HCT116 (cell line): ENCODE measurements around the gene APBB1IP. TPM values are rescaled to one million over a fixed set of nuclear protein-coding genes. Genes with fewer than 3 reads are reported as not detected.

Experiments
- ATAC-seq: fragments of 200-7000 bp; cut with Tn5 transposase; 2 replicates; pipeline ENCODE4 v1.9.1; 2020; ENCODE audit warnings: mild to moderate bottlenecking, moderate library complexity
- BruUV-seq: library from RNA; stranded (reverse); fragments of 400-500 nt; replicated peaks from 2 replicates; lab custom pipeline; 2021; lab: Mats Ljungman, UMichigan
- CTCF ChIA-PET: fragments of 300-600 bp; sonication (Branson Sonifier 250); formaldehyde crosslinking; loops from one replicate; lab custom pipeline; 2021; ENCODE audit warnings: antibody characterized with exemption; lab: Charles Lee
- POLR2A ChIA-PET: fragments of 300-600, 350-600 bp; sonication (Branson Sonifier 250); formaldehyde crosslinking; loops from one replicate; lab custom pipeline; 2021; ENCODE audit warnings: antibody characterized with exemption; lab: Charles Lee
- RAD21 ChIA-PET, 2 experiments: fragments of 300-600 bp; sonication (Branson Sonifier 250); formaldehyde crosslinking; loops; one replicate each; lab custom pipeline; 2023; ENCODE audit warnings: low total read pairs in 2 of 2; ENCODE audit not compliant: uncharacterized antibody in 2 of 2, unreplicated experiment in 2 of 2, low non-redundant PET in 1 of 2; lab: Charles Lee
- DNase-seq: peaks from one replicate; pipeline ENCODE4 v3.0.0-alpha.2; 2010; ENCODE audit warnings: low read depth, low spot score
- H2AFZ ChIP-seq: fragments of 200-600 bp; shearing (Covaris generic), sonication (generic); 2 replicates; pipeline ENCODE4 v1.6.1; 2017; ENCODE audit warnings: low read depth, mixed run types, mixed read lengths, antibody characterized with exemption, low read length; ENCODE audit not compliant: poor library complexity, severe bottlenecking
- H3K27ac ChIP-seq: 2 replicates; pipeline ENCODE4 v1.5.1; 2012; ENCODE audit warnings: low read depth, low read length
- H3K27me3 ChIP-seq: fragments of 200-600 bp; sonication (generic); 2 replicates; pipeline ENCODE4 v1.6.1; 2016; ENCODE audit warnings: mixed run types, low read length, mixed read lengths; ENCODE audit not compliant: insufficient read depth
- H3K36me3 ChIP-seq, 2 experiments: fragments of 200-500 bp in 1 of 2; fragments of 200-600 bp in 1 of 2; sonication (Bioruptor generic) in 1 of 2; sonication (generic) in 1 of 2; 2 replicates each; pipeline versions ENCODE4 v1.5.1 to v1.6.1; 2014 to 2016; ENCODE audit warnings: low read length in 2 of 2, inconsistent platforms in 1 of 2, mixed read lengths in 1 of 2, mixed run types in 1 of 2; ENCODE audit not compliant: insufficient read depth in 2 of 2, control insufficient read depth in 1 of 2
- H3K4me1 ChIP-seq, 2 experiments: fragments of 200-600 bp in 1 of 2; sonication (generic) in 1 of 2; 2 replicates each; pipeline versions ENCODE4 v1.5.1 to v1.6.1; 2012 to 2017; ENCODE audit warnings: low read length in 2 of 2, inconsistent platforms in 1 of 2, mild to moderate bottlenecking in 1 of 2, mixed read lengths in 1 of 2, mixed run types in 1 of 2, moderate library complexity in 1 of 2; ENCODE audit not compliant: insufficient read depth in 2 of 2, control insufficient read depth in 1 of 2
- H3K4me2 ChIP-seq: fragments of 200-600 bp; sonication (generic); 2 replicates; pipeline ENCODE4 v1.6.1; 2017; ENCODE audit warnings: mixed run types, low read length, mixed read lengths
- H3K4me3 ChIP-seq, 2 experiments: fragments of 200-600 bp in 1 of 2; sonication (generic) in 1 of 2; replicated peaks in 1 of 2; 2 replicates each; pipeline ENCODE4 v1.5.1; 2011 to 2016; ENCODE audit warnings: low read length in 2 of 2, control low read depth in 1 of 2, low read depth in 1 of 2, mild to moderate bottlenecking in 1 of 2, mixed read lengths in 1 of 2, mixed run types in 1 of 2
- H3K79me2 ChIP-seq: fragments of 200-600 bp; sonication (generic); 2 replicates; pipeline ENCODE4 v1.6.1; 2017; ENCODE audit warnings: mild to moderate bottlenecking, mixed run types, low read length, moderate library complexity, mixed read lengths; ENCODE audit not compliant: insufficient read depth
- H3K9ac ChIP-seq: fragments of 200-600 bp; sonication (generic); 2 replicates; pipeline ENCODE4 v1.6.1; 2016; ENCODE audit warnings: low read length, mixed read lengths
- H3K9me2 ChIP-seq: fragments of 200-600 bp; sonication (generic), shearing (Covaris generic); 2 replicates; pipeline ENCODE4 v1.6.1; 2017; ENCODE audit warnings: mixed run types, mild to moderate bottlenecking, moderate library complexity; ENCODE audit not compliant: insufficient read depth
- H3K9me3 ChIP-seq, 2 experiments: fragments of 200-500 bp in 1 of 2; fragments of 200-600 bp in 1 of 2; sonication (Bioruptor generic) in 1 of 2; sonication (generic) in 1 of 2; 2 replicates each; pipeline ENCODE4 v1.6.1; 2014 to 2017; ENCODE audit warnings: low read length in 2 of 2, mixed read lengths in 2 of 2, inconsistent platforms in 1 of 2, low read depth in 1 of 2, mild to moderate bottlenecking in 1 of 2, mixed run types in 1 of 2, moderate library complexity in 1 of 2; ENCODE audit not compliant: control insufficient read depth in 1 of 2, insufficient read depth in 1 of 2
- H4K20me1 ChIP-seq: fragments of 200-600 bp; sonication (generic), shearing (Covaris generic); 2 replicates; pipeline ENCODE4 v1.6.1; 2017; ENCODE audit warnings: mixed run types, mild to moderate bottlenecking, moderate library complexity; ENCODE audit not compliant: insufficient read depth
- ATF3 ChIP-seq: IDR thresholded peaks from 2 replicates; pipeline ENCODE4 v1.6.1; 2012
- CBX3 ChIP-seq: IDR thresholded peaks from 2 replicates; pipeline ENCODE4 v1.6.1; 2012; ENCODE audit warnings: low read depth
- CTCF ChIP-seq, 3 experiments: fragments of 200-600 bp in 1 of 3; sonication (generic) in 1 of 3; IDR thresholded peaks in 2 of 3; conservative IDR thresholded peaks in 1 of 3; 2 replicates each; pipeline ENCODE4 v1.5.1; 2012 to 2017; ENCODE audit warnings: low read depth in 2 of 3, low read length in 2 of 3, antibody characterized with exemption in 1 of 3, borderline replicate concordance in 1 of 3, control low read depth in 1 of 3, mild to moderate bottlenecking in 1 of 3, mixed read lengths in 1 of 3, mixed run types in 1 of 3, moderate library complexity in 1 of 3; ENCODE audit not compliant: insufficient read depth in 1 of 3
- ELF1 ChIP-seq: IDR thresholded peaks from 2 replicates; pipeline ENCODE4 v1.6.1; 2012; ENCODE audit warnings: low read depth, borderline replicate concordance
- EZH2 ChIP-seq: fragments of 200-600 bp; sonication (generic); IDR thresholded peaks from 2 replicates; pipeline ENCODE4 v1.6.1; 2017; ENCODE audit warnings: antibody characterized with exemption, mixed run types
- EZH2phosphoT487 ChIP-seq: fragments of 200-600 bp; IDR thresholded peaks from 2 replicates; pipeline ENCODE4 v1.6.1; 2018; ENCODE audit warnings: antibody characterized with exemption, borderline replicate concordance
- FOSL1 ChIP-seq: IDR thresholded peaks from 2 replicates; pipeline ENCODE4 v1.6.1; 2012; ENCODE audit warnings: low read depth
- MAX ChIP-seq: IDR thresholded peaks from 2 replicates; pipeline ENCODE4 v1.6.1; 2012
- POLR2A ChIP-seq: IDR thresholded peaks from 2 replicates; pipeline ENCODE4 v1.7.0; 2011; ENCODE audit warnings: borderline replicate concordance; ENCODE audit not compliant: insufficient read depth, insufficient read length; ENCODE audit errors: extremely low read depth
- POLR2AphosphoS5 ChIP-seq: IDR thresholded peaks from 2 replicates; pipeline ENCODE4 v1.6.1; 2011; ENCODE audit warnings: mild to moderate bottlenecking, low read depth, low read length, moderate library complexity
- SIN3A ChIP-seq: IDR thresholded peaks from 2 replicates; pipeline ENCODE4 v1.6.1; 2012; ENCODE audit warnings: low read depth
- SP1 ChIP-seq: IDR thresholded peaks from 2 replicates; pipeline ENCODE4 v1.6.1; 2012; ENCODE audit warnings: low read depth
- SRF ChIP-seq: IDR thresholded peaks from 2 replicates; pipeline ENCODE4 v1.6.1; 2012; ENCODE audit warnings: low read depth
- TCF7L2 ChIP-seq: IDR thresholded peaks from 2 replicates; pipeline ENCODE4 v1.7.0; 2011; ENCODE audit warnings: borderline replicate concordance, inconsistent platforms; ENCODE audit not compliant: insufficient read depth, insufficient read length; ENCODE audit errors: extremely low read depth
- ZNF274 ChIP-seq: fragments of 200-500 bp; sonication (Bioruptor generic); IDR thresholded peaks from 2 replicates; pipeline ENCODE4 v1.6.1; 2014; ENCODE audit warnings: mild to moderate bottlenecking, low read depth, low read length, inconsistent platforms
- intact Hi-C: fragments of 100-400 bp; cut with micrococcal nuclease; formaldehyde crosslinking; loops from 2 replicates; pipeline ENCODE4 v1.10.0; 2022
- total RNA-seq: library from RNA; stranded (reverse); gene quantifications from one replicate; pipeline ENCODE4 v1.2.1, GENCODE V29; 2021; ENCODE audit not compliant: unreplicated experiment

Gene APBB1IP
- total RNA-seq, 1 experiment from 2014 or later = 0.27 TPM

- H3K36me3 ChIP-seq = no peaks in the 10 kb centered on the region
- H4K20me1 ChIP-seq = no peaks in the 10 kb centered on the region
- H3K27me3 ChIP-seq = no peaks in the 10 kb centered on the region
- CTCF ChIA-PET = no interaction called here
- intact Hi-C loops = no loop called here
- H3K79me2 ChIP-seq = no peaks in the 10 kb centered on the region
- H2AFZ ChIP-seq = no peak overlapping the region
- no peaks in the 10 kb centered on the region for H3K9me3 ChIP-seq
- BruUV-seq = no TSS peak
- H3K4me3 ChIP-seq = no peak overlapping the region
- no peak overlapping the region for H3K27ac ChIP-seq
- DNase-seq = no peak
- POLR2A ChIA-PET = no interaction called here
- H3K4me1 ChIP-seq = no peaks in the 10 kb centered on the region
- RAD21 ChIA-PET = no interaction called here
- no peak overlapping the region for H3K9ac ChIP-seq
- H3K4me2 ChIP-seq = no peak overlapping the region
- no peak for ATAC-seq
- H3K9me2 ChIP-seq = no peaks in the 10 kb centered on the region
- no peak for TF ChIP-seq SP1
- no peak for TF ChIP-seq EZH2
- TF ChIP-seq ELF1 = no peak
- no peak for TF ChIP-seq MAX
- no peak for TF ChIP-seq ZNF274
- no peak for TF ChIP-seq CBX3
- no peak for TF ChIP-seq ATF3
- TF ChIP-seq SRF = no peak
- no peak for TF ChIP-seq FOSL1
- TF ChIP-seq TCF7L2 = no peak
- TF ChIP-seq, all 23 proteins: peak for 0
Observed at GRCh38 chr10:26506736-26507135, 68.6 kb downstream of the APBB1IP start.

- ATAC-seq (no peak), DNase-seq (no peak)
- Histone ChIP-seq H3K4me1 (no peaks in the 10 kb centered on the region), H3K9me3 (no peaks in the 10 kb centered on the region; a peak in 1 of 4 replicates), H3K27ac (no peak overlapping the region), H3K36me3 (no peaks in the 10 kb centered on the region), H3K4me2 (no peak overlapping the region), H3K27me3 (no peaks in the 10 kb centered on the region), H3K4me3 (no peak overlapping the region), H3K79me2 (no peaks in the 10 kb centered on the region), H3K9me2 (no peaks in the 10 kb centered on the region), H2AFZ (no peak overlapping the region), H4K20me1 (no peaks in the 10 kb centered on the region), H3K9ac (no peak overlapping the region)
- CTCF ChIA-PET = no interaction called here
- BruUV-seq = no TSS peak
- intact Hi-C loops = no loop called here
- TF ChIP-seq EZH2phosphoT487 = no peak
- TF ChIP-seq MAX = no peak
- no peak for TF ChIP-seq ATF3
- no peak for TF ChIP-seq POLR2AphosphoS5
- TF ChIP-seq CTCF (IDR thresholded peaks at IDR 0.05 in 2 of 3, conservative IDR thresholded peaks at IDR 0.05 in 1 of 3; ENCODE audit: borderline replicate concordance in 1 of 3, insufficient read depth in 1 of 3, low read depth in 2 of 3, low read length in 2 of 3) = no peak
- no peak for TF ChIP-seq TCF7L2
- TF ChIP-seq SIN3A = no peak
- no peak for TF ChIP-seq POLR2A
- RAD21 ChIA-PET = no interaction called here
- POLR2A ChIA-PET = no interaction called here
Observed at GRCh38 chr10:26507441-26507840, 69.3 kb downstream of the APBB1IP start.
